IMR-90 (cell line): ENCODE data around the gene PDCD2L. TPM values are rescaled to one million over a fixed set of nuclear protein-coding genes. Genes with fewer than 3 reads are reported as not detected.

Source experiments
- ATAC-seq: fragments of 200-7000 bp; cut with Tn5 transposase; 2 replicates; pipeline ENCODE4 v1.9.1; 2020; ENCODE audit warnings: low read depth, mild to moderate bottlenecking, moderate library complexity
- BruUV-seq: library from RNA; stranded (reverse); fragments of 400-500 nt; replicated peaks from 2 replicates; lab custom pipeline; 2021; lab: Mats Ljungman, UMichigan
- CTCF ChIA-PET: fragments of 300-600 bp; formaldehyde crosslinking; extraction: SDS; loops from one replicate; lab custom pipeline; 2021; ENCODE audit warnings: antibody characterized with exemption; lab: Yijun Ruan, JAX
- POLR2A ChIA-PET: fragments of 300-600 bp; sonication (Branson Sonifier 250); formaldehyde crosslinking; loops from one replicate; lab custom pipeline; 2022; ENCODE audit warnings: antibody characterized with exemption; ENCODE audit not compliant: unreplicated experiment; lab: Charles Lee
- DNase-seq: peaks from one replicate; pipeline ENCODE4 v3.0.0; 2013
- H2AFZ ChIP-seq: replicated peaks from 2 replicates; pipeline ENCODE3; 2013; ENCODE audit warnings: low read length, mild to moderate bottlenecking; ENCODE audit not compliant: poor library complexity
- H2AK5ac ChIP-seq: 2 replicates; pipeline ENCODE4 v1.6.1; 2013; ENCODE audit warnings: low read depth, low read length, inconsistent platforms
- H2AK9ac ChIP-seq: replicated peaks from 2 replicates; pipeline ENCODE3; 2013; ENCODE audit warnings: mild to moderate bottlenecking, low read depth, low read length, moderate library complexity; ENCODE audit not compliant: poor library complexity
- H2BK120ac ChIP-seq: 2 replicates; pipeline ENCODE4 v1.6.1; 2013; ENCODE audit warnings: low read depth, low read length, inconsistent platforms
- H2BK15ac ChIP-seq: 3 replicates; pipeline ENCODE4 v1.6.1; 2013; ENCODE audit warnings: low read depth, low read length, inconsistent platforms
- H2BK20ac ChIP-seq: 2 replicates; pipeline ENCODE4 v1.6.1; 2013; ENCODE audit warnings: low read depth, mild to moderate bottlenecking, inconsistent platforms, low read length, moderate library complexity
- H2BK5ac ChIP-seq: 2 replicates; pipeline ENCODE4 v1.6.1; 2013; ENCODE audit warnings: mild to moderate bottlenecking, low read depth, low read length, inconsistent platforms; ENCODE audit not compliant: poor library complexity, severe bottlenecking
- H3K14ac ChIP-seq: replicated peaks from 2 replicates; pipeline ENCODE4 v1.6.1; 2013; ENCODE audit warnings: low read depth, low read length, inconsistent platforms
- H3K18ac ChIP-seq: 2 replicates; pipeline ENCODE4 v1.6.1; 2013; ENCODE audit warnings: low read depth, low read length, control low read depth
- H3K23ac ChIP-seq: 2 replicates; pipeline ENCODE4 v1.6.1; 2013; ENCODE audit warnings: low read depth, low read length, inconsistent platforms
- H3K27ac ChIP-seq: 2 replicates; pipeline ENCODE4 v1.5.1; 2013; ENCODE audit warnings: mild to moderate bottlenecking, control low read depth, low read length; ENCODE audit not compliant: insufficient read depth
- H3K27me3 ChIP-seq: 2 replicates; pipeline ENCODE4 v1.6.1; 2013; ENCODE audit warnings: low read length; ENCODE audit not compliant: control insufficient read depth, insufficient read depth
- H3K36me3 ChIP-seq: 2 replicates; pipeline ENCODE4 v1.6.1; 2013; ENCODE audit warnings: low read length, mixed read lengths; ENCODE audit not compliant: control insufficient read depth, insufficient read depth
- H3K4ac ChIP-seq: 2 replicates; pipeline ENCODE4 v1.6.1; 2013; ENCODE audit warnings: low read depth, low read length, inconsistent platforms
- H3K4me1 ChIP-seq: 2 replicates; pipeline ENCODE4 v1.6.1; 2013; ENCODE audit warnings: low read length, mixed read lengths; ENCODE audit not compliant: control insufficient read depth, insufficient read depth
- H3K4me2 ChIP-seq: 2 replicates; pipeline ENCODE4 v1.6.1; 2013; ENCODE audit warnings: low read depth, mild to moderate bottlenecking, control low read depth, low read length, moderate library complexity
- H3K4me3 ChIP-seq: 2 replicates; pipeline ENCODE4 v1.5.1; 2013; ENCODE audit warnings: low read depth, mild to moderate bottlenecking, control low read depth, low read length, moderate library complexity; ENCODE audit not compliant: insufficient read depth
- H3K56ac ChIP-seq: 2 replicates; pipeline ENCODE4 v1.6.1; 2013; ENCODE audit warnings: low read length, inconsistent platforms; ENCODE audit not compliant: insufficient read depth; ENCODE audit errors: extremely low read depth
- H3K79me1 ChIP-seq, 2 experiments: 2 replicates each; pipeline ENCODE4 v1.6.1; 2013; ENCODE audit warnings: low read length in 2 of 2, inconsistent platforms in 1 of 2, low read depth in 1 of 2
- H3K9ac ChIP-seq: 2 replicates; pipeline ENCODE4 v1.6.1; 2013; ENCODE audit warnings: low read depth, low read length, control low read depth
- H3K9me1 ChIP-seq: 2 replicates; pipeline ENCODE4 v1.6.1; 2013; ENCODE audit warnings: low read length, inconsistent platforms; ENCODE audit not compliant: insufficient read depth
- H3K9me3 ChIP-seq: 2 replicates; pipeline ENCODE4 v1.6.1; 2013; ENCODE audit warnings: low read length; ENCODE audit not compliant: control insufficient read depth, insufficient read depth
- H4K20me1 ChIP-seq: 2 replicates; pipeline ENCODE4 v1.6.1; 2013; ENCODE audit warnings: low read length, inconsistent platforms; ENCODE audit not compliant: insufficient read depth
- H4K5ac ChIP-seq: 2 replicates; pipeline ENCODE4 v1.6.1; 2013; ENCODE audit warnings: mild to moderate bottlenecking, low read depth, low read length, control low read depth
- H4K8ac ChIP-seq, 2 experiments: 2 replicates each; pipeline ENCODE4 v1.6.1; 2013; ENCODE audit warnings: low read depth in 2 of 2, low read length in 2 of 2, control low read depth in 1 of 2, inconsistent platforms in 1 of 2
- H4K91ac ChIP-seq: 2 replicates; pipeline ENCODE4 v1.6.1; 2013; ENCODE audit warnings: low read depth, low read length, inconsistent platforms; ENCODE audit not compliant: insufficient read depth
- BHLHE40 ChIP-seq: fragments of 150-350 bp; IDR thresholded peaks from 2 replicates; pipeline ENCODE4 v1.6.1; 2016; ENCODE audit warnings: mild to moderate bottlenecking, low read depth, low read length
- CEBPB ChIP-seq: IDR thresholded peaks from 2 replicates; pipeline ENCODE4 v1.6.1; 2012; ENCODE audit warnings: low read depth, low read length, improper control_type of control experiment
- CHD1 ChIP-seq: IDR thresholded peaks from 2 replicates; pipeline ENCODE4 v1.6.1; 2012; ENCODE audit warnings: low read depth, low read length, improper control_type of control experiment
- CTCF ChIP-seq: conservative IDR thresholded peaks from 2 replicates; pipeline ENCODE4 v1.5.1; 2012; ENCODE audit warnings: mild to moderate bottlenecking, low read depth, low read length, improper control_type of control experiment
- FOS ChIP-seq: fragments of 150-350 bp; IDR thresholded peaks from 2 replicates; pipeline ENCODE4 v1.6.1; 2016; ENCODE audit warnings: low read depth, low read length
- MAFK ChIP-seq: IDR thresholded peaks from 2 replicates; pipeline ENCODE4 v1.6.1; 2012; ENCODE audit warnings: low read depth, low read length, improper control_type of control experiment
- MAZ ChIP-seq: IDR thresholded peaks from 2 replicates; pipeline ENCODE4 v1.6.1; 2012; ENCODE audit warnings: low read depth, mild to moderate bottlenecking, low read length, improper control_type of control experiment, moderate library complexity, borderline replicate concordance
- MXI1 ChIP-seq: IDR thresholded peaks from 2 replicates; pipeline ENCODE4 v1.6.1; 2012; ENCODE audit warnings: low read depth, mild to moderate bottlenecking, low read length, moderate library complexity, borderline replicate concordance
- NFE2L2 ChIP-seq: fragments of 150-350 bp; IDR thresholded peaks from 2 replicates; pipeline ENCODE4 v1.6.1; 2016; ENCODE audit warnings: low read depth, mild to moderate bottlenecking, low read length
- POLR2A ChIP-seq: IDR thresholded peaks from 2 replicates; pipeline ENCODE4 v1.6.1; 2012; ENCODE audit warnings: mild to moderate bottlenecking, low read depth, low read length
- RCOR1 ChIP-seq: IDR thresholded peaks from 2 replicates; pipeline ENCODE4 v1.6.1; 2012; ENCODE audit warnings: mild to moderate bottlenecking, low read length, improper control_type of control experiment; ENCODE audit not compliant: insufficient replicate concordance
- RFX5 ChIP-seq: IDR thresholded peaks from 2 replicates; pipeline ENCODE4 v1.8.0; 2012; ENCODE audit warnings: low read depth, mild to moderate bottlenecking, low read length, moderate library complexity
- SMC3 ChIP-seq: fragments of 150-350 bp; IDR thresholded peaks from 2 replicates; pipeline ENCODE4 v1.6.1; 2016; ENCODE audit warnings: low read depth, mild to moderate bottlenecking, antibody characterized with exemption, low read length, moderate library complexity
- WGBS, 2 experiments: methylation state at CpG; one replicate each; pipeline versions ENCODE4 v1.1.5 to v1.1.7; 2013; ENCODE audit warnings: missing lambda C conversion rate in 2 of 2; ENCODE audit not compliant: insufficient read length in 1 of 2; ENCODE audit errors: extremely low coverage in 2 of 2; 5-methylcytosine and 5-hydroxymethylcytosine counted together
- dilution Hi-C: fragments of 300-500 bp; cut with HindIII; formaldehyde crosslinking; loops from one replicate; pipeline ENCODE4 v1.14.3; 2018; ENCODE audit warnings: low sequenced_read_pairs; ENCODE audit not compliant: unreplicated experiment
- in situ Hi-C: fragments of 300-500 bp; cut with MboI; formaldehyde crosslinking; loops from 3 replicates; pipeline ENCODE4 v1.14.3; 2019; ENCODE audit warnings: low sequenced_read_pairs, inconsistent platforms, mixed read lengths
- intact Hi-C: fragments of 100-400 bp; cut with micrococcal nuclease; formaldehyde crosslinking; loops from 2 replicates; pipeline ENCODE4 v1.10.0; 2022
- polyA plus RNA-seq, 3 experiments: library from polyadenylated mRNA; depleted of rRNA; stranded (reverse); fragments of >200 nt; gene quantifications; 2 replicates each; pipeline ENCODE4 v1.2.3, GENCODE V29; 2012; ENCODE audit warnings: low replicate concordance in 1 of 3
- total RNA-seq: library from RNA; depleted of rRNA; stranded (reverse); fragments of >200 nt; gene quantifications from 2 replicates; pipeline ENCODE4 v1.2.3, GENCODE V29; 2012

The PDCD2L gene
- total and polyA plus RNA-seq, 2 of the 4 experiments (the other 2 are of a cell fraction), result 10.6 to 13.0 TPM

GRCh38 chr19:34357431-34357830 is 46.8 kb upstream of the PDCD2L start:
- Histone ChIP-seq H3K9ac (no peak overlapping the region), H2AFZ (no peak overlapping the region), H3K23ac (no peak overlapping the region), H2BK120ac (no peak overlapping the region), H3K36me3 (peaks cover 20% of the 10 kb centered on the region), H3K79me1 (peaks cover 0 to 10% of the 10 kb centered on the region in 2 experiments; a peak in 2 of 4 replicates), H3K14ac (no peak overlapping the region), H3K27me3 (no peaks in the 10 kb centered on the region), H2BK20ac (no peak overlapping the region), H3K18ac (no peak overlapping the region), H3K4me1 (peaks cover 9% of the 10 kb centered on the region), H3K56ac (no peak overlapping the region), H3K4me3 (no peak overlapping the region), H3K27ac (no peak overlapping the region), H3K9me1 (peaks cover 17% of the 10 kb centered on the region), H4K5ac (peak overlapping the region; percentile 13; the same call in 1 of the 2 replicates), H2BK5ac (no peak overlapping the region), H3K4ac (no peak overlapping the region), H2AK9ac (peak overlapping the region; percentile 51), H4K91ac (no peak overlapping the region), H2BK15ac (no peak overlapping the region), H4K8ac (no peak overlapping the region), H2AK5ac (0 out of 2 replicates have a peak overlapping the region, but pooled peaks have one; percentile 15), H4K20me1 (no peaks in the 10 kb centered on the region), H3K4me2 (no peak overlapping the region), H3K9me3 (no peaks in the 10 kb centered on the region)
- ATAC-seq, result no peak
- POLR2A ChIA-PET, result no interaction called here
- in situ Hi-C loops, result no loop called here
- CTCF ChIA-PET, result no interaction called here
- DNase-seq, result no peak
- dilution Hi-C loops, result no loop called here
- BruUV-seq, result no TSS peak
- TF ChIP-seq BHLHE40, result no peak
- TF ChIP-seq MAZ, result no peak
- no peak for TF ChIP-seq POLR2A
- no peak for TF ChIP-seq RFX5
- no peak for TF ChIP-seq MXI1
- TF ChIP-seq MAFK, result no peak
- TF ChIP-seq RCOR1, result no peak
- TF ChIP-seq NFE2L2, result no peak
- TF ChIP-seq CTCF, result no peak
- TF ChIP-seq CHD1, result no peak
- TF ChIP-seq SMC3, result no peak
- TF ChIP-seq FOS, result no peak
- TF ChIP-seq CEBPB, result no peak
- WGBS, 2 experiments, result 100% methylated on average over 1 of the region's 4 CpGs; no CpG with 5 or more reads in 1 of the 2 experiments
- intact Hi-C loops, result no loop called here
